WTC11 (cell line): Measurements from ENCODE around the gene FANCL.

Experiments
- GTF2I ChIP-seq: fragments of 250-450 bp; sonication (Bioruptor Pico); conservative IDR thresholded peaks from 2 replicates; pipeline ENCODE4 v1.4.0; 2021; ENCODE audit warnings: mild to moderate bottlenecking
- HMGA2 ChIP-seq: fragments of 250-450 bp; sonication (Bioruptor Pico); IDR thresholded peaks from 2 replicates; pipeline ENCODE4 v1.4.0; 2021; ENCODE audit warnings: mild to moderate bottlenecking, moderate library complexity

DNA sequence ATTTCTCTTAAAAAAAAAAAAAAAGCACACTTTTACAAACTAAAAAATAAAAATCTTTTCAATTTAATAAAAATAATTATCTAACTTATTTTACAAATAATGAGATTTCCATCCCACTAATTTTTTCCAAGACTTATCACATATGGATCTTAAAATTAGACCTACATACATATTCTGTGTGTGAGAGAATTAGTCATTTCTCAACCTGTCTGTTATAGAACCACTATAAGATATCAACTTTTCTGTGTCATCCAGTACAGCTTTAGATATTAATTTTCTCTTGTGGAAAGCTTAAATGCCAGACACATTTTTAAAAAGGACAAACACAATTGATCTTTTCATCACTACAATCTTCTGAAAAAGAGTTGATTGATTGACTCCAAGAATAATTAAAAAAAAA lies 38.1 kb downstream of the FANCL start:
- TF ChIP-seq HMGA2 (CRISPR knock-in tag) (no peak), GTF2I (CRISPR knock-in tag) (no peak)
